GM18951 (cell line): ENCODE measurements around the gene CD2AP.
"Not testable (repeated sequence)": the region's sequence is repeated elsewhere in the genome, so short reads cannot be mapped to it uniquely, and the experiment has no call there.

ENCODE experiments used
- POLR2A ChIP-seq: IDR thresholded peaks from 4 replicates; pipeline ENCODE4 v1.6.1; 2011; ENCODE audit warnings: mild to moderate bottlenecking; ENCODE audit not compliant: insufficient read length, insufficient read depth; ENCODE audit errors: extremely low read depth
- in situ Hi-C: fragments of 300-500 bp; cut with MboI; formaldehyde crosslinking; loops from one replicate; pipeline ENCODE4 v1.12.0; 2022; ENCODE audit warnings: low sequenced_read_pairs, mixed read lengths, inconsistent platforms; ENCODE audit not compliant: unreplicated experiment

The CD2AP gene

GRCh38 chr6:47478233-47479139 is 897 bp downstream of the CD2AP start:
- TF ChIP-seq POLR2A: no peak
- in situ Hi-C loops: no loop called here

- in situ Hi-C loops: no loop called here
- TF ChIP-seq POLR2A: no peak
Observed at GRCh38 chr6:47479140-47479508, 1.5 kb downstream of the CD2AP start.

GRCh38 chr6:47479874-47480273 is 2.3 kb downstream of the CD2AP start:
- in situ Hi-C loops: no loop called here
- TF ChIP-seq POLR2A: no peak

GRCh38 chr6:47481213-47481612 is 3.6 kb downstream of the CD2AP start:
- in situ Hi-C loops: not testable (repeated sequence)

GRCh38 chr6:47481806-47482205 is 4.2 kb downstream of the CD2AP start:
- no peak for TF ChIP-seq POLR2A
- in situ Hi-C loops: no loop called here

GRCh38 chr6:47483516-47483852 is 5.9 kb downstream of the CD2AP start:
- no peak for TF ChIP-seq POLR2A
- in situ Hi-C loops: no loop called here

GRCh38 chr6:47483853-47484546 is 6.4 kb downstream of the CD2AP start:
- in situ Hi-C loops: no loop called here
- no peak for TF ChIP-seq POLR2A

- no peak for TF ChIP-seq POLR2A
- in situ Hi-C loops: no loop called here
Observed at GRCh38 chr6:47484616-47485015, 7.0 kb downstream of the CD2AP start.

GRCh38 chr6:47485083-47485482 is 7.5 kb downstream of the CD2AP start:
- in situ Hi-C loops: no loop called here
- no peak for TF ChIP-seq POLR2A

- no peak for TF ChIP-seq POLR2A
- in situ Hi-C loops: no loop called here
Observed at GRCh38 chr6:47485491-47486135, 8.0 kb downstream of the CD2AP start.

- in situ Hi-C loops: no loop called here
- no peak for TF ChIP-seq POLR2A
Observed at GRCh38 chr6:47489995-47490394, 12.4 kb downstream of the CD2AP start.

- no peak for TF ChIP-seq POLR2A
- in situ Hi-C loops: no loop called here
Observed at GRCh38 chr6:47490676-47491075, 13.1 kb downstream of the CD2AP start.

GRCh38 chr6:47492355-47492754 is 14.8 kb downstream of the CD2AP start:
- in situ Hi-C loops: no loop called here

GRCh38 chr6:47495207-47495606 is 17.6 kb downstream of the CD2AP start:
- in situ Hi-C loops: no loop called here
- no peak for TF ChIP-seq POLR2A

More at GRCh38 chr6:47492355-47492754, 14.8 kb downstream of the CD2AP start:
- no peak for TF ChIP-seq POLR2A

GRCh38 chr6:47495954-47496545 is 18.5 kb downstream of the CD2AP start:
- TF ChIP-seq POLR2A: no peak
- in situ Hi-C loops: no loop called here
